Peyer's patch (tissue), 4 donors: ENCODE data around the gene STIP1. TPM values are rescaled to one million over a fixed set of nuclear protein-coding genes. Genes with fewer than 3 reads are reported as not detected.
"Not testable (repeated sequence)": the region's sequence is repeated elsewhere in the genome, so short reads cannot be mapped to it uniquely, and the experiment has no call there.

Source experiments
- DNase-seq, 3 donors: peaks; one replicate each; pipeline ENCODE4 v3.0.0-alpha.2; 2017 to 2019
- H3K27ac ChIP-seq, 4 donors: fragments of 200-600 bp; sonication (generic); one replicate each; pipeline ENCODE4 v1.5.1; 2016 to 2019
- H3K27me3 ChIP-seq, 2 donors: fragments of 200-600 bp; sonication (generic); one replicate each; pipeline ENCODE4 v1.5.1; 2019
- H3K36me3 ChIP-seq, 3 donors: fragments of 200-600 bp; sonication (generic); one replicate each; pipeline ENCODE4 v1.5.1; 2016 to 2019
- H3K4me1 ChIP-seq, 4 donors: fragments of 200-600 bp; sonication (generic); one replicate each; pipeline ENCODE4 v1.5.1; 2016 to 2019
- H3K4me3 ChIP-seq, 4 donors: fragments of 200-600 bp; sonication (generic); 1 replicate in 3 of 4; 2 replicates in 1 of 4; pipeline ENCODE4 v1.5.1; 2016 to 2019; ENCODE audit warnings: mild to moderate bottlenecking in 1 of 4
- H3K9me3 ChIP-seq, 4 donors: fragments of 200-600 bp; sonication (generic); one replicate each; pipeline ENCODE4 v1.5.1; 2016 to 2019; ENCODE audit warnings: mild to moderate bottlenecking in 1 of 4
- POLR2A ChIP-seq, 2 donors: fragments of 450-650 bp; IDR thresholded peaks; one replicate each; pipeline ENCODE4 v1.5.1; 2017; ENCODE audit warnings: antibody characterized with exemption in 2 of 2, mild to moderate bottlenecking in 2 of 2, moderate library complexity in 2 of 2
- total RNA-seq, 4 donors: library from RNA; depleted of rRNA; stranded (reverse); fragments of >200 nt; gene quantifications; one replicate each; pipeline ENCODE4 v1.1.0, GENCODE V29; 2016
- TF ChIP-seq, protein P1 (sequence below), 6 experiments: fragments of 450-650 bp in 4 of 6; fragments of 200-600 bp in 2 of 6; sonication (generic) in 1 of 6; IDR thresholded peaks; one replicate each; pipeline ENCODE4 v1.5.1; 2017 to 2019; ENCODE audit warnings: antibody characterized with exemption in 6 of 6, mild to moderate bottlenecking in 3 of 6, moderate library complexity in 1 of 6

Gene STIP1
- total RNA-seq, 4 donors from 2014 or later: 50.3 to 106 (median 67.0) TPM

- DNase-seq: no peak
- Histone ChIP-seq H3K9me3 (no peaks in the 10 kb centered on the region), H3K36me3 (no peaks in the 10 kb centered on the region), H3K27me3 (no peaks in the 10 kb centered on the region), H3K27ac (no peak overlapping the region), H3K4me3 (no peak overlapping the region), H3K4me1 (peaks cover 0 to 11% (median 2%) of the 10 kb centered on the region in 4 donors)
- no peak for TF ChIP-seq POLR2A (IDR thresholded peaks at IDR 0.05)
- TF ChIP-seq, protein P1, sequence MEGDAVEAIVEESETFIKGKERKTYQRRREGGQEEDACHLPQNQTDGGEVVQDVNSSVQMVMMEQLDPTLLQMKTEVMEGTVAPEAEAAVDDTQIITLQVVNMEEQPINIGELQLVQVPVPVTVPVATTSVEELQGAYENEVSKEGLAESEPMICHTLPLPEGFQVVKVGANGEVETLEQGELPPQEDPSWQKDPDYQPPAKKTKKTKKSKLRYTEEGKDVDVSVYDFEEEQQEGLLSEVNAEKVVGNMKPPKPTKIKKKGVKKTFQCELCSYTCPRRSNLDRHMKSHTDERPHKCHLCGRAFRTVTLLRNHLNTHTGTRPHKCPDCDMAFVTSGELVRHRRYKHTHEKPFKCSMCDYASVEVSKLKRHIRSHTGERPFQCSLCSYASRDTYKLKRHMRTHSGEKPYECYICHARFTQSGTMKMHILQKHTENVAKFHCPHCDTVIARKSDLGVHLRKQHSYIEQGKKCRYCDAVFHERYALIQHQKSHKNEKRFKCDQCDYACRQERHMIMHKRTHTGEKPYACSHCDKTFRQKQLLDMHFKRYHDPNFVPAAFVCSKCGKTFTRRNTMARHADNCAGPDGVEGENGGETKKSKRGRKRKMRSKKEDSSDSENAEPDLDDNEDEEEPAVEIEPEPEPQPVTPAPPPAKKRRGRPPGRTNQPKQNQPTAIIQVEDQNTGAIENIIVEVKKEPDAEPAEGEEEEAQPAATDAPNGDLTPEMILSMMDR (IDR thresholded peaks at IDR 0.05): no peak
These were observed 32.2 kb upstream of the STIP1 start for GRCh38 chr11:64153812-64154211.

DNA sequence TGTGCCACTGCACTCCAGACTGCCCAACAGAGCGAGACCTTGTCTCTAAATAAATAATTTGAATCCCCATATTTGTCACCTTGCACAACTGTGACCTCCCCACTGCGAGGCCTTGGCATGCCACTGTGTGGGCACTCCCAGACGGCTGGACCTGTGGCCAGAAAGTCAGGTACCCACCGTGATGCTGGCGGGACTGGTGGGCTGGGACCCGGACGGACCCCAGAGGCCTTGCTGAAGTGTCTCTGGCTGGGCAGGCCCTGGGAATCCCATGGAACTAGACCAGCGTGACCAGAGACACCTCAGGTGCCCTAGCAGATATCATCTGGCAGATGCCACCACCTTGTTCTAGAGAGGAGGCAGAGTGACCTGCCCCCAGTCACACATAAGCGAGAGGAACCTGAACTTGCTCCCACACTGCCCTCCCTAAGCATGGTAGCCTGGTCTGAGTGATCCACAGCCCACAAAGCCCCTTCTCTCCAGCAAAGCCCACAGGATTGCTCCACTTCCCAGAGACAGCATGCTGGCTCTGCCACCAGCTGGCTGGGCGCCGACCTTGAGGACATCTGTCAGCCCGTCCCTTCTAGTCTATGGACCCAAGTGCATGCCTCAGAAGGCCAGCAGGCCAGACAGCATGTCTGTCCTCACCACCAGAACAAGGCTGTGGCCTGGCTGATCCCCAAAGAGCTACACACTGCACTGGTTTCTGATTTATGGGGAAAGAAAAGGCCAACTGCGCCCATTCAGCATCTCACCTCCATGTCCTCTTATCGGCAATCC, 29.5 kb upstream of the STIP1 start:
- no peak for DNase-seq
- Histone ChIP-seq H3K4me3 (no peak overlapping the region), H3K27me3 (no peaks in the 10 kb centered on the region), H3K27ac (no peak overlapping the region), H3K4me1 (peaks cover 0 to 7% (median 2%) of the 10 kb centered on the region in 4 donors), H3K36me3 (no peaks in the 10 kb centered on the region), H3K9me3 (no peaks in the 10 kb centered on the region)
- TF ChIP-seq POLR2A (IDR thresholded peaks at IDR 0.05): no peak
- TF ChIP-seq, protein P1 (IDR thresholded peaks at IDR 0.05): no peak

- Histone ChIP-seq H3K27me3 (no peaks in the 10 kb centered on the region), H3K9me3 (no peaks in the 10 kb centered on the region), H3K4me3 (no peak overlapping the region), H3K4me1 (peaks cover 0 to 5% (median 2%) of the 10 kb centered on the region in 4 donors), H3K27ac (no peak overlapping the region), H3K36me3 (no peaks in the 10 kb centered on the region)
- TF ChIP-seq, protein P1 (IDR thresholded peaks at IDR 0.05): no peak
- no peak for TF ChIP-seq POLR2A (IDR thresholded peaks at IDR 0.05)
- no peak for DNase-seq
These were observed 28.2 kb upstream of the STIP1 start for GRCh38 chr11:64157631-64158394.

- Histone ChIP-seq H3K4me3 (no peak overlapping the region), H3K4me1 (peaks cover 0 to 12% (median 8%) of the 10 kb centered on the region in 4 donors), H3K36me3 (no peaks in the 10 kb centered on the region), H3K27me3 (no peaks in the 10 kb centered on the region), H3K9me3 (no peaks in the 10 kb centered on the region), H3K27ac (no peak overlapping the region)
- no peak for TF ChIP-seq POLR2A (IDR thresholded peaks at IDR 0.05)
- TF ChIP-seq, protein P1 (IDR thresholded peaks at IDR 0.05): no peak
- no peak for DNase-seq
These were observed 24.9 kb upstream of the STIP1 start for GRCh38 chr11:64161037-64161436.

- not testable (repeated sequence) for H3K4me3 ChIP-seq, H3K9me3 ChIP-seq, H3K27me3 ChIP-seq, DNase-seq, H3K36me3 ChIP-seq, H3K27ac ChIP-seq
- peaks cover 0 to 12% (median 8%) of the 10 kb centered on the region in 4 donors for H3K4me1 ChIP-seq
These were observed 23.2 kb upstream of the STIP1 start for GRCh38 chr11:64162769-64163168.

DNA sequence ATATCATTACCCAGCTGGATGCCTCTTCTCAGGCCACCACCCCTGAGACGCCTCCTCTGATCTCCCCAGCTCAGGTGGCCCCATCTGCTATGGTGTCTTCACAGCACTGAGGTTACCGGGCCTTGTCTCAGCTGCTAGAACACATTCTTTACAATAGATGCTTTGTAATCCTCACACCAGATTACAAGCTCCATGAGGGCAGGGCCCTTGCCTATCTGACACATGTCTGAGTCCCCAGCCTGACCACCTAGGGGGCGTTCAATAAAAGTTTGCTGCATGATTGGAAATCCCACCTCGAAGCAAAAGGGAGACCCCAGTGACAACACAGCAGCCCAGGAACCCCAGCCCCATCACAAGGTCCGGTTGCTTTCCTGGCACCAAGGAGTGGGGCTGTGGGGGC, 22.0 kb upstream of the STIP1 start:
- no peak for TF ChIP-seq POLR2A (IDR thresholded peaks at IDR 0.05)
- TF ChIP-seq, protein P1 (IDR thresholded peaks at IDR 0.05): no peak
- H3K27ac ChIP-seq: no peak overlapping the region
- no peaks in the 10 kb centered on the region for H3K27me3 ChIP-seq
- no peak overlapping the region for H3K4me3 ChIP-seq
- DNase-seq: no peak
- peaks cover 0 to 12% (median 8%) of the 10 kb centered on the region in 4 donors for H3K4me1 ChIP-seq
- no peaks in the 10 kb centered on the region for H3K36me3 ChIP-seq
- H3K9me3 ChIP-seq: no peaks in the 10 kb centered on the region
